ENCODE data around the gene TMC7. TPM values are rescaled to one million over a fixed set of nuclear protein-coding genes. Genes with fewer than 3 reads are reported as not detected.
A peak's percentile ranks its signal among the peaks of the same experiment; 100 is the strongest.
"Not testable (repeated sequence)": the region's sequence is repeated elsewhere in the genome, so short reads cannot be mapped to it uniquely, and the experiment has no call there.

TMC7 gene
- 1.0 and 1.5 TPM in 2 replicates for total RNA-seq (2014; rRNA removed; shearing (Covaris generic))
- 1.4 and 1.5 TPM in 2 replicates for polyA plus RNA-seq (2015; cell fraction: cytosol; rRNA removed)
- 1.9 and 2.0 TPM in 2 replicates for polyA plus RNA-seq (2015; cell fraction: nucleus; rRNA removed)

DNA sequence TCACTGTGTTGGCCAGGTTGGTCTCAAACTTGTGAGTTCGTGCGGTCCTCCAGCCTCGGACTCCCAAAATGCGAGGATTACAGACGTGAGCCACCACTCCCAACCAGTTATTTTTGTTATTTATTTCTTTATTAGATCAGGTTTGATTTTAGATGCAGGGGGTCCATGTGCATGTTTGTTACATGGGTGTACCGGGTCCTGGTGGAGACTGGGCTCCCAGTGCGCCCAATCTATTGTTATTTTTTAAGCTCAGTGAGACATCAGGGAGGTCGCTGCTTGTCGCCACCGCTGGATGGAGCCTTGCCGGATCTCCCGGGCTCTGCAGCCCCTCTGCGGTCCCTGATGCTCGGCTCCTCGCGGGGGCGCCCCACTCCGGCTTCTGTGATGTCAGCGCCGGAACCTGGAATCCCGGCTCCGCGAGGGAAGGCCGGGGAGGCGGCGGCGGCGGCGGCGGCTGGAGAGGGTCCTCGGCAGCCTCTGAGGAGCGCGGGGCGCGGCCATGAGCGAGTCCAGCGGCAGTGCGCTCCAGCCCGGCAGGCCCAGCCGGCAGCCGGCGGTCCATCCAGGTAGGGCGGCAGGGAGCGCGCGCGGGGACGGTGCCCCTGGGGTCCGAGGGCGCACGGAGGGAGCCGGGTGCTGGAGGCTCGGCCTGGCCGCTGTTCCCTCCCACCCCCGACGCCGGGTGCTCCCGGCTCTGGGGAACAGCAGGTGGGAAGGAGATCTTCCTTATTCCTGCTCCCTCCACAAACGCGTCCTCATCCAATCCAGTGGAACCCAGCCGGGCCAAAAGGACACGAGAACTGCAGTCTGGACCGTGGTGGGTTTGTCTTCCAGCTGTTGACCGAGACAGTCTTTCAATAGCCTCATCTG is at the start of gene TMC7:
Gene TMC7 (plus strand): TSS at position 370 of the 870 bp plus-strand sequence. CDS start 130 bp downstream, at position 500.
- in situ Hi-C loops (cut with HindIII; ENCODE audit: low pct_unique_long_range_greater_than_20kb, low sequenced_read_pairs): no loop called here
- DNase-seq (ENCODE audit: low read depth, low spot score): peak; percentile 81

DNA sequence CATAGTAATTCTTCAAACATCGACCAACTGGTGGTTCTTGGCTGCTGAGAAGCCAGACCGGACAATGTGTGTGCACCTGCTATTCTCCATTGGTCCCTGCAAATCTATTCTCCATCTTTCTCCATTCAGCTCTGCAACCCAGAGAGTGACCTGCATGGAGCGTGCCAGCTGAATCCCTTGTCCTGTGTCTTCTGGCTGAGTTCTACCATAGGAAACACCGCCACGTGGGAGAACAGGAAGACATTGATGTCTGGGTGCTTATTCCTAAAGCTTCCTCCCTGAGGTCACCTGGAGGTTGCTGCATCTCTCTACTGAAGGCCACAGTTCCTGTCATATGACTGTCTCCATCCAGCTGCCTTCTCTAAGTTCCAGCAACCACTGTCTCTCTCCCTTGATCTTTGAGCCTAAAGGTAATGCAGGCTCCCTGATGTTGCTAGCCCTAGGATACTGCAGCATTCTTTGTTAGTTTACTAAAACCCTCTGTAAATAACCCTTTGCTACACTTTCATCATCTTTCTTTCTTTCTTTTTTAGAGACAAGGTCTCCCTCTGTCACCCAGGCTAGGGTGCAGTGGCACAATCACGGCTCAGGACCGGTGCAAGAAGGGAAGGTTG is 46.9 kb upstream of the TMC7 start:
- DNase-seq (ENCODE audit: low read depth, low spot score): no peak
- in situ Hi-C loops (cut with HindIII; ENCODE audit: low pct_unique_long_range_greater_than_20kb, low sequenced_read_pairs): no loop called here

DNA sequence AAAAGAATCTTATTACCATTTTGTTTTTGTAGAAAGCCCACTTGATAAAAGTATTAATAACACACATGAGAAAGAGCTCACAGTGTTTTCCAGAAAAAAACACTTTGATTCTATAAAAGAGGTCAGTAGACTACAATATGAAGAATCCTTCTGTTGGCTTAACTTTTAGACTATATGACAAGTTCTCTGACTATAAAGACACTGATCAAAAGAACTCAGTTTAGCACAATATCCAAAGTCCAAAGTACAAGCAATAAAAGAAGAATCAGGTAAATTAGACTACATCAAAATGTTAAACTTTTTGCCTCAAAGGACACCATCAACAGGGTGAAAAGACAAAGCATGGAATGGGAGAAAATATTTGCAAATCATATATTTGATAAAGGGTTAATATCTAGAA is 46.3 kb upstream of the TMC7 start:
- in situ Hi-C loops (cut with HindIII; ENCODE audit: low pct_unique_long_range_greater_than_20kb, low sequenced_read_pairs): no loop called here
- no peak for DNase-seq (ENCODE audit: low read depth, low spot score)

DNA sequence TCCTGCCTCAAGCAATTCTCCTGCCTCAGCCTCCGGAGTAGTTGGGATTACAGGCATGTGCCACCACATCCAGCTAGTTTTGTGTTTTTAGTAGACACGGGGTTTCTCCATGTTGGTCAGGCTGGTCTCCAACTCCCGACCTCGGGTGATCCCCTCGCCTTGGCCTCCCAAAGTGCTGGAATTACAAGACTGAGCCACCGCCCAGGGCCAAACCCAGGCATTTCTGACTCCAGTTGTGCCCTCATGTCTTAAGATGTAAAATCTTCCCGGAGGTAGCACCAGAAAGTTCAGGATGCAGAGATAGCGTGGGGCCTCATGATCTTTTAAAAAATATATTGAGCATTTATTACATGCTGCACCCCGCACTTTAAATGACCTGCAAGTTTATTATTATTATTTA is 44.7 kb upstream of the TMC7 start:
- in situ Hi-C loops (cut with HindIII; ENCODE audit: low pct_unique_long_range_greater_than_20kb, low sequenced_read_pairs): no loop called here
- no peak for DNase-seq (ENCODE audit: low read depth, low spot score)

DNA sequence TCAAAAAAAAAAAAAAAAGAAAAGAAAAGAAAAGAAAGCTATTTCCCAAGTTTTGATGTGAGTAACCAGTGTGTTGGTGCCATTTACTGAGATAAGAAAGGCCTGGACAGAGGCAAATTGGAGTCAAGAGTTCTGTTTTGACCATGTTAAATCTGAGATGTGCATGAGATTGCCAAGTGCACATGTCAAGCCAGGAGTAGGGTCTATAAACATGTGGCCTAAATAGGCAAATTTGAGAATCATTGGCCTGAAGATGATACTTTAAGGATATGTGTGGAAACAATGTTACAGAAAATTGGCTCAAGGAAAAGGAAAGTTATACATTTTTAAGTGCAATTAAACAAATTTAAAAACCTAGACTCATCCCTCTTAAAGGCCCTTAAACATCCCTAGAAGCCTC is 42.3 kb upstream of the TMC7 start:
- DNase-seq (ENCODE audit: low read depth, low spot score): no peak
- in situ Hi-C loops (cut with HindIII; ENCODE audit: low pct_unique_long_range_greater_than_20kb, low sequenced_read_pairs): no loop called here

DNA sequence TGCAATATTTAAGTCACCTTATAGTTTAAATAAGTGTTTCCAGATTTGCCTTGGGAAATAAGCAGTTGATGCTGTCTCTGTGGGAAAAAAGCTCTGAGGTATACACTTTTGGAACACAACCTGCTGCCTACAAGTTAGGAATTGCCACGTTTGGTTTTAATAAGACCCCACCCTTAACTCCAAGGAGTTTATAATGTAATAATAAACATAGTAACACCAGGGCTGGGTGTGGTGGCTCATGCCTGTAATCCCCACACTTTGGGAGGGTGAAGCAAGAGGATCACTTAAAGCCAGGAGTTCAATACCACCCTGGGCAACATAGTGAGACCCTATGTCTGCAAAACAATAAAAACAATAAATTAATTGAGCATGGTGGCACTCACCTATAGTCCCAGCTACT is 41.7 kb upstream of the TMC7 start:
- in situ Hi-C loops (cut with HindIII; ENCODE audit: low pct_unique_long_range_greater_than_20kb, low sequenced_read_pairs): no loop called here
- DNase-seq (ENCODE audit: low read depth, low spot score): no peak

DNA sequence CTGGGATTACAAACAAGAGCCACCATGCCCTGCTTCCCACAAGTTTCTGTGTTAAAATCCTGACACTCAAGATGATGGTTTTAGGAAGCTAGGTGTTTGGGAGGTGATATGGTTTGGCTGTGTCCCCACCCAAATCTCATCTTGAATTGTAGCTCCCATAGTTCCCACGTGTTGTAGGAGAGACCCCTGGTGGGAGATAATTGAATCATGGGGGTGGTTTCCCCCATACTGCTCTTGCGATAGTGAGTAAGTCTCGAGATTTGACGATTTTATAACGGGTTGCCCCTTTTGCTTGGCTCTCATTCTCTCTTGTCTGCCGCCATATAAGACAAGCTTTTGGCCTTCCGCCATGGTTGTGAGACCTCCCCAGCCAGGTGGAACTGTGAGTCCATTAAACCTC is 40.3 kb upstream of the TMC7 start:
- in situ Hi-C loops (cut with HindIII; ENCODE audit: low pct_unique_long_range_greater_than_20kb, low sequenced_read_pairs): no loop called here
- no peak for DNase-seq (ENCODE audit: low read depth, low spot score)

DNA sequence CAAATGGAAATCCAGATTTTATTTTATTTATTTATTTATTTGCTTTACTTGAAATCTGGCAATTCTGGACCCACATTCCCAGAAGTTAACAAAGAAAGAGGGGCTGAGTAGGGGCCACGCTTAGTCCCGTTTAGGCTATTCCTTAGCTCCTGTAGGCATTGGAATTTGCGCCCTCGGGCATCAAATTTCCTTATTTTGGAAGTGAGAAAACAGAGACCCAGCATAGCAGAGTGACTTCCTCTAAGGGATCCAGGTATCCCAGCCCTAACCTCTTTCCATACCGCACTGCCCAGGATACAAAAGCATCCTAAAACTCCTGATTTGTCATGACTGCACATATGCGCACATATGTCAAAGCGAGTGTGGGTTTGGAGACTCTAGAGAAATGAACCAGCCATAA is 38.5 kb upstream of the TMC7 start:
- in situ Hi-C loops (cut with HindIII; ENCODE audit: low pct_unique_long_range_greater_than_20kb, low sequenced_read_pairs): no loop called here
- DNase-seq (ENCODE audit: low read depth, low spot score): no peak

DNA sequence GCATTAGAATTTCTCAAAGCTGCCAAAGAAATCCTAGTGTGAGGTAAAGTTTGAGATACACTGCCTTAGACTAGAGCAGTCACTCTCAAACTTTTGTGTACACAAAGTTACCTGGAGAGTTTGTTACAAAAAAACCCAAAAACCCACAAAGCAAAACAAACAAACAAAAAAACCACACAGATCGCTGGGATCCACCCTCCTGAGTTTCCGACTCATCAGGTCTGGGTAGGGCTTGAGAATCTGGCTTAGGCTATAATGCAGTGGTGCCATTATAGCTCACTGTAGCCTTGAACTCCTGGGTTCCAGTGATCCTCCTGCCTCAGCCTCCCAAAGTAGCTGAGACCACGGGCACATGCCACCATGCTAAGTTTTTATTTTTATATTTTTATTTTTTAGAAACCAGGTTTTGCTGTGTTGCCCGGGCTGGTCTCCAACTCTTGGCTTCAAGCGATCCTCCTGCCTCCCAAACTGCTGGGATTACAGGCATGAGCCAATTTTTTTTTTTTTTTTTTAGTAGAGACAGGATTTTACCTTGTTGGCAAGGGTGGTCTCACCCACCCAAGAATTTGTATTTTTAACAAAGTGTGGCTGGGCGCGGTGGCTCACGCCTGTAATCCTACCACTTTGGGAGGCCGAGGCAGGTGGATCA is 35.2 kb upstream of the TMC7 start:
- no peak for DNase-seq (ENCODE audit: low read depth, low spot score)
- in situ Hi-C loops (cut with HindIII; ENCODE audit: low pct_unique_long_range_greater_than_20kb, low sequenced_read_pairs): no loop called here

DNA sequence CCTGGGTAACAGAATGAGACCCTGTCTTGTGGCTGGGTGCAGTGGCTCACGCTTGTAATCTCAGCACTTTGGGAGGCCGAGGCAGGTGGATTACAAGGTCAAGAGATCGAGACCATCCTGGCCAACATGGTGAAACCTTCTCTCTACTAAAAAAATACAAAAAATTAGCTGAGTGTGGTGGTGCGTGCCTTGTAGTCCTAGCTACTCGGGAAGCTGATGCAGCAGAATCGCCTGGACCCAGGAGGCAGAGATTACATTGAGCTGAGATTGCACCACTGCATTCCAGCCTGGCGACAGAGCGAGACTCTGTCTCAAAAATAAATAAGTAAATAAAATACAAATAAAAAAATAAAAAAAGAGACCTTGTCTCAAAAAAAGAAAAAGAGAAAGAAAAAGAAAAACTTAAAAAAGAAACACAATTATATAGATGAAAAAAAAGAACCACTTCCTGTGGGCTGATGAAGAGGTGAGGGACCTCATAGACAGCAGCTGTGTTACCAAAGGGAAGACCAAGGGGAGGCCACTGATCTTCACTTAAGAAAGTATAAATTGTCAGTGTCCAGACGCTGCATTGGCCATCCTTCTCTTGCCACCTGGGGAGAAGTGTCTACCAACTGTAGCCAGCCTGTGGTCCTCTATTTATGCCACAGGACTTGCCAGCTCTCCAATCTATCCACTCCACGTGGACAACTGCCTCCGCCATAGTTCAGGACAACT is 33.1 kb upstream of the TMC7 start:
- in situ Hi-C loops (cut with HindIII; ENCODE audit: low pct_unique_long_range_greater_than_20kb, low sequenced_read_pairs): no loop called here
- DNase-seq (ENCODE audit: low read depth, low spot score): no peak

DNA sequence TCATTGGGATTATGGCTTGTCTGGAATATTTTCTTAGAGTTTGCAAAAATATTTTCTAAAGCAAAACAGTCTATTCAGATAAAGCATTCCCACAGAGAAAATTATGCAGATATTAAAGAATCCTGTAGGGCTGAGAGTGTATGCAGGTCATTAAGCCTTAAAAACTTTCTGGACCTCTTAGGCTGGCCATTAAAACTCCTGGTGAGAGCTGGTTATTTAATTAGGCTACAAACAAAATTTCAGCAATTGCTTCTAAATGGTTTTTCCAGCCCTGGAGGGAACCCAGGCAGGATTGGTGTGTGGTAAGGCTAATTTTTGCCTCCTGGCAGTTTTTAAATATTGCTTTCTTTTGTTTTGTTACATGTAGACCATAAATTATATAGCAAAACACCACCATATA is 30.2 kb upstream of the TMC7 start:
- in situ Hi-C loops (cut with HindIII; ENCODE audit: low pct_unique_long_range_greater_than_20kb, low sequenced_read_pairs): no loop called here
- DNase-seq (ENCODE audit: low read depth, low spot score): no peak

DNA sequence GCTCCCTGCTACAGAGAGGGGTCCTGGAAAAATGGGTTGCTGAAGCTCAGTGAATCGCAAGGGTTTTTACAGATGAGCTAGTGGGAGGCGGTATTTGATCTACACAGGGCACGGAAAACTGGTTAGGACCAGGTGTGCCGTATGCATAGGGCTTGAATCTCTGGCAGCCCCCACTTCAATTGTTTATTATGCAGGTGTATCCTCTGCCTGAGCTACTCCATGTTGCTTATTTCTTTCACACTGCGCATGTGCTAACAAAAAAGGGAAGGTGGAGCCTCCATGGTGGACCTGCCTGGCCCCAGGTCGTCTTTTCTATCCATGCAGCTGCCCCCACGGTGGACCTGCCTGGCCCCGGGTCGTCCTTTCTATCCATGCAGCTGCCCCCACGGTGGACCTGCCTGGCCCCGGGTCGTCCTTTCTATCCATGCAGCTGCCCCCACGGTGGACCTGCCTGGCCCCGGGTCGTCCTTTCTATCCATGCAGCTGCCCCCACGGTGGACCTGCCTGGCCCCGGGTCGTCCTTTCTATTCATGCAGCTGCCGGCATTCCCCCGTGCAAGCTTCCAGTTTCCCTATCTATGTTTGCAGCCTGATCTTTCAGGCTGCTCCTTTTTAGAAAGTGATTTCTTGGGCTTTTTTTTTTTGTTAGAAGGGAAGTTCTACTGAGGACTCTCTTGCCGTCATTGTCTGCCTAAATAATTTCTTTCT is 27.7 kb upstream of the TMC7 start:
- peak; percentile 27 for DNase-seq (ENCODE audit: low read depth, low spot score)

DNA sequence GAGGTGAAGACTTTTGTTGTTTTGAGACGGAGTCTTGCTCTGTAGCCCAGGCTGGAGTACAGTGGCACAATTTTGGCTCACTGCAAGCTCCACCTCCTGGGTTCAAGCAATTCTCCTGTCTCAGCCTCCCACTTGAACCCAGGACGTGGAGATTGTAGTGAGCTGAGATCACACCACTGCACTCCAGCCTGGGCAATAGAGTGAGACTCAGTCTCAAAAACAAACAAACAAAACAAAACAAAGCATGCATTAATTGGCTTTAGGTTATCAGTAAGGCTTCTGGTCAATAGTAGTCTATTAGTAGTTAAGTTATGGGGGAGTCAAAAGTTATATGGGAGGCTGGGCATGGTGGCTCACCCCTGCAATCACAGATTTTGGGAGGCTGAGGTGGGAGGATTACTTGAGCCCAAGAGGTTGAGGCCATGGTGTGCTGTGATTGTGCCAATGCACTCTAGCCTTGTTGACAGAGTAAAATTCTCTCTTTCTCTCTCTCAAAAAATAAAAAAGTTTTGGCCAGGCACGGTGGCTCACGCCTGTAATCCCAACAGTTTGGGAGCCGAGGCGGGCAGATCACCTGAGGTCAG is 27.0 kb upstream of the TMC7 start:
- DNase-seq (ENCODE audit: low read depth, low spot score); in situ Hi-C loops (cut with HindIII; ENCODE audit: low pct_unique_long_range_greater_than_20kb, low sequenced_read_pairs): not testable (repeated sequence)

More for the DNA sequence above, 27.7 kb upstream of the TMC7 start:
- in situ Hi-C loops (cut with HindIII; ENCODE audit: low pct_unique_long_range_greater_than_20kb, low sequenced_read_pairs): not testable (repeated sequence)

DNA sequence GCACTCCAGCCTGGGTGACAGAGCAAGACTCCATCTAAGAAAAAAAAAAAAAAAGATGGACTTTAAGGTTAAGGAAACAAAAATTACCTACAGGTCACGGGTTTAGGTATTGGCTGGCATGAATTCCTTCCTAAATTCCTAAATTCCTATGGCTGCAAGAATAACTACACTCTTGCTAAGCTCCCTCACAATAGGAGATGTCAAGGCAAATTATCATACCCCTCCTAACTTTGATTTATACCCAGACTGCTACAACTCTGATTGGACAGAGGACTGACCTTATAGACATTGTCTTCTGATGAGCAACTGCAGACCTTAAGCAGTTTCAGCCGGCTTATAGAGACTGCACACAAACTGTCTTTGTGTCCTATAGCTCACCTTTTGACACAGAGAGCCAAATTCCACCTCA is 25.1 kb upstream of the TMC7 start:
- DNase-seq (ENCODE audit: low read depth, low spot score): no peak
- in situ Hi-C loops (cut with HindIII; ENCODE audit: low pct_unique_long_range_greater_than_20kb, low sequenced_read_pairs): no loop called here

DNA sequence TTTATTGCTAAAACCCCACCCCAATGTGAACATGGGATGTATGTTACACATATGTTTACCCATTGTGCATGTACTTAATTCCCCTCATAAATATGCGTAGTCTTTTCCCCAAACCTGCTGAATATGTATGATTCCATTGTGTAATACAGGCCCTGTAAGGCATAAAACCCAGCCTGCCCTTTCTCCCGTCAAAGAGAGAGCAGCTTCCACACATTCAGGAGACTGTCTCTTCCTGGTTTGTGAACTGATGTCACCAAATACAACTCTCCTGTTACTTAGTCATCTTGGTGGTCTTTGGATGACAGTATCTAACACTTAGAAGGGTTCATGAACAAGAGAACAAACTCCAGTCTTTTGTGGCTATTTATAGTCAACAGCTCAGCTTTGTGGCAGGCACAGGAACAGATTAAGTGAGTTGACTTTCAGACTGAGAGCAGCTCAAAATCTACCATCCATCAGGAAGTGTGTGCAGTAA is 24.7 kb upstream of the TMC7 start:
- in situ Hi-C loops (cut with HindIII; ENCODE audit: low pct_unique_long_range_greater_than_20kb, low sequenced_read_pairs): no loop called here
- no peak for DNase-seq (ENCODE audit: low read depth, low spot score)

DNA sequence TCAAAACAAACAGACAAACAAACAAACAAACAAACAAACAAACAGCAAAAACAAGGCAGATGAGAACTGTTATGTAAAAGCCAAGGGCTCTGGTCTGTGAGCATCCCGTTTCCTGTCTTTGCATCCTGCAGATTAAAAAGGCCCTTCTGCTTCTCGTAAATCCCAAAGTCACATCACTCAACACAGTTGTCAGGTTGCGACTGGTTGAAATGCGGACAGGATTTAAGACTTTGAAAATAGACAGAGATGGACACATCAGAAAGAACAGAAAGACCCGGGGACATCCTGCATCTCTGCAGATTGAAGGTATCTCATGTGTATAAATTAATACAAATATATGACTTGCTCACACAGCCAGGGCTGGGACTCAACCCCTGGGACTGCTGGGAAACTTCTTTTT is 18.2 kb upstream of the TMC7 start:
- no peak for DNase-seq (ENCODE audit: low read depth, low spot score)
- in situ Hi-C loops (cut with HindIII; ENCODE audit: low pct_unique_long_range_greater_than_20kb, low sequenced_read_pairs): no loop called here

DNA sequence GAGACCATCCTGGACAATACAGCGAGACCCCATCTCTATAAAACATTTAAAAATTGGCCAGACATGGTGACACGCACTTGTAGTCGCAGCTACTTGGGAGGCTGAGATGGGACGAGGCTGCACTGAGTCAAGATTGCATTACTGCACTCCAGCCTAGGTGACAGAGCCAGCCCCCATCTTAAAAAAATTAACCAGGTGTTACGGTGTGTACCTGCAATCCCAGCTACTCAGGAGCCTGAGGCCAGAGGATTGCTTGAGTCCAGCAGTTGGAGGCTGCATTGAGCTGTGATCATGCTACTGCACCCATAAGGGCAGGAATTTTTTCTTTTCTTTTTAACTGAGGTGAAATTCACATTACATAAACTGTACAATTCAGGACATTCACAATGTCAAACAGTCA is 16.9 kb upstream of the TMC7 start:
- no peak for DNase-seq (ENCODE audit: low read depth, low spot score)
- in situ Hi-C loops (cut with HindIII; ENCODE audit: low pct_unique_long_range_greater_than_20kb, low sequenced_read_pairs): no loop called here
